ENCODE measurements around the gene ANK3. TPM values are rescaled to one million over a fixed set of nuclear protein-coding genes. Genes with fewer than 3 reads are reported as not detected.

ANK3 gene
- total and polyA plus RNA-seq, 2 experiments from 2014 or later, result 26.2 to 49.0 TPM

- Histone ChIP-seq H3K9me3 (ENCODE audit: low read depth) (no peaks in the 10 kb centered on the region), H3K4me2 (no peak overlapping the region), H3K27me3 (no peaks in the 10 kb centered on the region), H4K20me1 (ENCODE audit: insufficient read depth, poor library complexity, severe bottlenecking) (no peaks in the 10 kb centered on the region), H3K9me2 (replicated peaks; ENCODE audit: insufficient read depth) (no peaks in the 10 kb centered on the region), H3K27ac (peak overlapping the region; percentile 9), H2AFZ (no peak overlapping the region), H3K79me2 (peaks cover 19% of the 10 kb centered on the region), H3K4me3 (no peak overlapping the region), H3K36me3 (replicated peaks; ENCODE audit: insufficient read depth, low read depth) (no peaks in the 10 kb centered on the region), H3K4me1 (ENCODE audit: insufficient read depth) (peaks cover 12% of the 10 kb centered on the region)
- TF ChIP-seq EZH2 (IDR thresholded peaks at IDR 0.05; ENCODE audit: borderline replicate concordance) (no peak), CTCF (IDR thresholded peaks at IDR 0.05; ENCODE audit: poor library complexity) (no peak), EZH2phosphoT487 (IDR thresholded peaks at IDR 0.05; ENCODE audit: low read depth, severe bottlenecking, unreplicated experiment) (no peak)
- DNase-seq (ENCODE audit: low spot score), result no peak
- WGBS (ENCODE audit: low lambda C conversion rate, missing lambda C conversion rate), result 67% methylated on average over 3 of the region's 3 CpGs
These were observed 254.7 kb downstream of the ANK3 start for GRCh38 chr10:60135020-60135419.

- 73% methylated on average over 1 of the region's 1 CpG for WGBS (ENCODE audit: low lambda C conversion rate, missing lambda C conversion rate)
- TF ChIP-seq EZH2 (IDR thresholded peaks at IDR 0.05; ENCODE audit: borderline replicate concordance) (no peak), CTCF (IDR thresholded peaks at IDR 0.05; ENCODE audit: poor library complexity) (no peak), EZH2phosphoT487 (IDR thresholded peaks at IDR 0.05; ENCODE audit: low read depth, severe bottlenecking, unreplicated experiment) (no peak)
- H4K20me1 ChIP-seq (ENCODE audit: insufficient read depth, poor library complexity, severe bottlenecking), result no peaks in the 10 kb centered on the region
- peaks cover 19% of the 10 kb centered on the region for H3K79me2 ChIP-seq
- H3K27me3 ChIP-seq, result no peaks in the 10 kb centered on the region
- H3K27ac ChIP-seq, result peak overlapping the region; percentile 9
- H3K4me1 ChIP-seq (ENCODE audit: insufficient read depth), result peaks cover 16% of the 10 kb centered on the region
- H3K9me3 ChIP-seq (ENCODE audit: low read depth), result no peaks in the 10 kb centered on the region
- H3K4me2 ChIP-seq, result peak overlapping the region; percentile 14
- H3K36me3 ChIP-seq (replicated peaks; ENCODE audit: insufficient read depth, low read depth), result no peaks in the 10 kb centered on the region
- H3K4me3 ChIP-seq, result no peak overlapping the region
- no peaks in the 10 kb centered on the region for H3K9me2 ChIP-seq (replicated peaks; ENCODE audit: insufficient read depth)
- no peak for DNase-seq (ENCODE audit: low spot score)
- no peak overlapping the region for H2AFZ ChIP-seq
These were observed 255.1 kb downstream of the ANK3 start for GRCh38 chr10:60134548-60134947.

- no peaks in the 10 kb centered on the region for H3K27me3 ChIP-seq
- 83% methylated on average over 1 of the region's 1 CpG for WGBS (ENCODE audit: low lambda C conversion rate, missing lambda C conversion rate)
- peak; percentile 36 for DNase-seq (ENCODE audit: low spot score)
- H3K79me2 ChIP-seq, result no peaks in the 10 kb centered on the region
- no peak overlapping the region for H2AFZ ChIP-seq
- no peak overlapping the region for H3K27ac ChIP-seq
- no peaks in the 10 kb centered on the region for H3K36me3 ChIP-seq (replicated peaks; ENCODE audit: insufficient read depth, low read depth)
- no peak overlapping the region for H3K4me2 ChIP-seq
- H4K20me1 ChIP-seq (ENCODE audit: insufficient read depth, poor library complexity, severe bottlenecking), result no peaks in the 10 kb centered on the region
- TF ChIP-seq CTCF (IDR thresholded peaks at IDR 0.05; ENCODE audit: poor library complexity), result no peak
- TF ChIP-seq EZH2 (IDR thresholded peaks at IDR 0.05; ENCODE audit: borderline replicate concordance), result no peak
- no peaks in the 10 kb centered on the region for H3K9me2 ChIP-seq (replicated peaks; ENCODE audit: insufficient read depth)
- peaks cover 10% of the 10 kb centered on the region for H3K4me1 ChIP-seq (ENCODE audit: insufficient read depth)
- no peaks in the 10 kb centered on the region for H3K9me3 ChIP-seq (ENCODE audit: low read depth)
- no peak overlapping the region for H3K4me3 ChIP-seq
These were observed 259.5 kb downstream of the ANK3 start for GRCh38 chr10:60130130-60130579.

GRCh38 chr10:60125895-60126294 lies 263.8 kb downstream of the ANK3 start:
- no peaks in the 10 kb centered on the region for H4K20me1 ChIP-seq (ENCODE audit: insufficient read depth, poor library complexity, severe bottlenecking)
- H3K4me1 ChIP-seq (ENCODE audit: insufficient read depth), result peaks cover 15% of the 10 kb centered on the region
- no peak overlapping the region for H2AFZ ChIP-seq
- no peak for DNase-seq (ENCODE audit: low spot score)
- H3K27me3 ChIP-seq, result no peaks in the 10 kb centered on the region
- no peak overlapping the region for H3K27ac ChIP-seq
- no peak overlapping the region for H3K4me3 ChIP-seq
- H3K36me3 ChIP-seq (replicated peaks; ENCODE audit: insufficient read depth, low read depth), result no peaks in the 10 kb centered on the region
- no peaks in the 10 kb centered on the region for H3K79me2 ChIP-seq
- TF ChIP-seq CTCF (IDR thresholded peaks at IDR 0.05; ENCODE audit: poor library complexity) (no peak), EZH2 (IDR thresholded peaks at IDR 0.05; ENCODE audit: borderline replicate concordance) (no peak), EZH2phosphoT487 (IDR thresholded peaks at IDR 0.05; ENCODE audit: low read depth, severe bottlenecking, unreplicated experiment) (no peak)
- H3K9me2 ChIP-seq (replicated peaks; ENCODE audit: insufficient read depth), result no peaks in the 10 kb centered on the region
- H3K9me3 ChIP-seq (ENCODE audit: low read depth), result no peaks in the 10 kb centered on the region
- H3K4me2 ChIP-seq, result no peak overlapping the region
